Body of pancreas (tissue), 4 donors: ENCODE measurements around the gene ISYNA1. TPM values are rescaled to one million over a fixed set of nuclear protein-coding genes. Genes with fewer than 3 reads are reported as not detected.
A peak's percentile ranks its signal among the peaks of the same experiment; 100 is the strongest.

Source experiments
- ATAC-seq: fragments of 150-250 bp; one replicate; pipeline ENCODE4 v1.9.1; 2016
- DNase-seq, 4 donors: peaks; one replicate each; pipeline ENCODE4 v3.0.0-alpha.2; 2019
- H3K27ac ChIP-seq, 4 donors: fragments of 200-600 bp; sonication (generic); 1 replicate in 3 of 4; 2 replicates in 1 of 4; pipeline versions ENCODE4 v1.5.1 to v1.6.1; 2016 to 2019; ENCODE audit warnings: mild to moderate bottlenecking in 1 of 4, mixed read lengths in 1 of 4, moderate library complexity in 1 of 4
- H3K27me3 ChIP-seq, 2 donors: fragments of 200-600 bp; sonication (generic); one replicate each; pipeline ENCODE4 v1.6.0; 2016; ENCODE audit warnings: mild to moderate bottlenecking in 1 of 2
- H3K36me3 ChIP-seq, 2 donors: fragments of 200-600 bp; sonication (generic); replicated peaks in 1 of 2; 2 replicates each; pipeline ENCODE4 v1.5.1; 2016; ENCODE audit warnings: low read depth in 2 of 2; ENCODE audit not compliant: insufficient read depth in 1 of 2
- H3K4me1 ChIP-seq: fragments of 200-600 bp; sonication (generic); one replicate; pipeline ENCODE4 v1.6.0; 2016
- H3K4me3 ChIP-seq, 2 donors: fragments of 200-600 bp; sonication (generic); 1 replicate in 1 of 2; 2 replicates in 1 of 2; pipeline ENCODE4 v1.5.1; 2016 to 2019
- H3K9me3 ChIP-seq, 3 donors: fragments of 200-600 bp; sonication (generic); 1 replicate in 2 of 3; 2 replicates in 1 of 3; pipeline ENCODE4 v1.5.1; 2016
- POLR2A ChIP-seq, 3 donors: fragments of 450-650 bp; IDR thresholded peaks; one replicate each; pipeline ENCODE4 v1.6.1; 2016; ENCODE audit warnings: antibody characterized with exemption in 3 of 3, mild to moderate bottlenecking in 2 of 3
- WGBS, 2 donors: methylation state at CpG; one replicate each; pipeline ENCODE4 v1.1.5; 2017; 5-methylcytosine and 5-hydroxymethylcytosine counted together
- intact Hi-C: fragments of 100-400 bp; cut with DNase I; formaldehyde crosslinking; loops from one replicate; pipeline ENCODE4 v1.15.1; 2023
- total RNA-seq, 2 donors: library from RNA; depleted of rRNA; stranded (reverse); fragments of >200 nt; gene quantifications; one replicate each; pipeline ENCODE4 v1.1.0, GENCODE V29; 2016
- TF ChIP-seq, protein P1 (sequence below), 7 experiments: fragments of 450-650 bp in 4 of 7; fragments of 200-600 bp in 3 of 7; sonication (generic) in 3 of 7; IDR thresholded peaks; one replicate each; pipeline ENCODE4 v1.5.1; 2016 to 2019; ENCODE audit warnings: antibody characterized with exemption in 7 of 7

Gene ISYNA1
- total RNA-seq, 2 donors from 2014 or later, result 52.7 to 72.8 TPM

DNA sequence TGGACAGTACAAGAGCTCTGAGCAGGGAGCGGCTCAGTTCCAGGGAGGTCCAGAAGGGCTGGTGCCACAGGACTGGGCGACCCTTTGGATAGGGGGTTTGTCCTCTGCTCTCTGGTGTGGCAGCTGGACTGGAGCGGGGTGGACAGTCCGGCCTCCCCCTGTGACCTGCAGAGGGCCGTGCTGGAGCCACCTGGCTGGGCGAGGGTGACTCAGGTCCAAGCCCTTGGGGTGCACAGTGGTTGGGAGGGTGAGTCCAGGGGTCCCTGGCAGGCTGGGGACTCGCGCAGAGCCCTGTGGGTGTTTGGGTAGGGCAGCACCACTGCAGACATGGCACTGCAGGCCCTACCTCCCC, 11.5 kb downstream of the ISYNA1 start:
- Histone ChIP-seq H3K9me3 (no peaks in the 10 kb centered on the region), H3K4me1 (peaks cover 29% of the 10 kb centered on the region), H3K4me3 (no peak overlapping the region), H3K27me3 (no peaks in the 10 kb centered on the region), H3K36me3 (no peaks in the 10 kb centered on the region), H3K27ac (no peak overlapping the region)
- TF ChIP-seq, protein P1, sequence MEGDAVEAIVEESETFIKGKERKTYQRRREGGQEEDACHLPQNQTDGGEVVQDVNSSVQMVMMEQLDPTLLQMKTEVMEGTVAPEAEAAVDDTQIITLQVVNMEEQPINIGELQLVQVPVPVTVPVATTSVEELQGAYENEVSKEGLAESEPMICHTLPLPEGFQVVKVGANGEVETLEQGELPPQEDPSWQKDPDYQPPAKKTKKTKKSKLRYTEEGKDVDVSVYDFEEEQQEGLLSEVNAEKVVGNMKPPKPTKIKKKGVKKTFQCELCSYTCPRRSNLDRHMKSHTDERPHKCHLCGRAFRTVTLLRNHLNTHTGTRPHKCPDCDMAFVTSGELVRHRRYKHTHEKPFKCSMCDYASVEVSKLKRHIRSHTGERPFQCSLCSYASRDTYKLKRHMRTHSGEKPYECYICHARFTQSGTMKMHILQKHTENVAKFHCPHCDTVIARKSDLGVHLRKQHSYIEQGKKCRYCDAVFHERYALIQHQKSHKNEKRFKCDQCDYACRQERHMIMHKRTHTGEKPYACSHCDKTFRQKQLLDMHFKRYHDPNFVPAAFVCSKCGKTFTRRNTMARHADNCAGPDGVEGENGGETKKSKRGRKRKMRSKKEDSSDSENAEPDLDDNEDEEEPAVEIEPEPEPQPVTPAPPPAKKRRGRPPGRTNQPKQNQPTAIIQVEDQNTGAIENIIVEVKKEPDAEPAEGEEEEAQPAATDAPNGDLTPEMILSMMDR (IDR thresholded peaks at IDR 0.05), result no peak
- no peak for TF ChIP-seq POLR2A (IDR thresholded peaks at IDR 0.05)
- intact Hi-C loops, result no loop called here
- WGBS, 2 donors, result 85% methylated on average over 8 of the region's 8 CpGs; no CpG with 5 or more reads in 1 of the 2 donors
- DNase-seq, result no peak
- ATAC-seq, result no peak

- Histone ChIP-seq H3K27ac (peak overlapping the region in 1 of 4 donors; percentile 25), H3K9me3 (no peaks in the 10 kb centered on the region), H3K36me3 (no peaks in the 10 kb centered on the region), H3K4me3 (no peak overlapping the region), H3K4me1 (peaks cover 35% of the 10 kb centered on the region), H3K27me3 (no peaks in the 10 kb centered on the region)
- no peak for ATAC-seq
- intact Hi-C loops, result no loop called here
- WGBS, 2 donors, result 72 to 82% methylated on average over 17 to 18 of the region's 18 CpGs
- TF ChIP-seq POLR2A (IDR thresholded peaks at IDR 0.05), result no peak
- TF ChIP-seq, protein P1 (IDR thresholded peaks at IDR 0.05), result no peak
- no peak for DNase-seq
Observed at GRCh38 chr19:18425515-18426415, 12.2 kb downstream of the ISYNA1 start.

DNA sequence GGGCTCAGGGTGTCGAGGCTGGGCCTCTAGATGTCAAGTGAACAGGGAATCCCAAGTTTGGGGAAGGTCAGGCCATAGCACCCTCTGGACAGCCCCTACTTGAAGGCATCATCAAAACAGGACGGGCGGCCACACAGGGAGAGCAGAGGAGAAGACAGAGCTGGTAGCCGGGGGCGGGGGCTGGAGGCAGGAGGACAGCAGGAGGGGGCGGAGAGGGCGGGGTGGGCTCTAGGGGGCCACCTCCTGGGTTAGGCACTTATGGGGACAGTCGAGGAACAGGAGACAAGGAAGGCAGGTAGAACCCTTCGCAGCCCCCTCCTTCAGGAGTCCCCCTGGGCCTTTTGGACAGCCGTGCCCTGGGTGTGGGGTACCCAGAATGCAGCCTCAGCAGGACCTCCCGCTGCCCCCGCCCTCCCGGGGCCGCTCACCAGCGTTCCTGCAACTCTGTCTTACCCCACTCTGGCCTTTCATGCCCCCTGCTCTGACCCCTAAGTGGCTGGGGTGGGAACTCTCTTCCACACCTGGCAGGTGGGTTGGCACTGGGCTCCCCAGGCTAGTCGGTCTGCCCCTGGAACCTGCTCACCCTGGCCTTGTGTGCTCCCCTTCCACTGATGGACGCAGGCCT, 12.9 kb downstream of the ISYNA1 start:
- WGBS, 2 donors, result 78 to 85% methylated on average over 10 to 12 of the region's 17 CpGs
- intact Hi-C loops, result no loop called here
- Histone ChIP-seq H3K27me3 (no peaks in the 10 kb centered on the region), H3K36me3 (no peaks in the 10 kb centered on the region), H3K9me3 (no peaks in the 10 kb centered on the region), H3K4me3 (no peak overlapping the region), H3K27ac (no peak overlapping the region), H3K4me1 (peaks cover 43% of the 10 kb centered on the region)
- no peak for DNase-seq
- TF ChIP-seq POLR2A (IDR thresholded peaks at IDR 0.05), result no peak
- TF ChIP-seq, protein P1 (IDR thresholded peaks at IDR 0.05), result no peak
- no peak for ATAC-seq

DNA sequence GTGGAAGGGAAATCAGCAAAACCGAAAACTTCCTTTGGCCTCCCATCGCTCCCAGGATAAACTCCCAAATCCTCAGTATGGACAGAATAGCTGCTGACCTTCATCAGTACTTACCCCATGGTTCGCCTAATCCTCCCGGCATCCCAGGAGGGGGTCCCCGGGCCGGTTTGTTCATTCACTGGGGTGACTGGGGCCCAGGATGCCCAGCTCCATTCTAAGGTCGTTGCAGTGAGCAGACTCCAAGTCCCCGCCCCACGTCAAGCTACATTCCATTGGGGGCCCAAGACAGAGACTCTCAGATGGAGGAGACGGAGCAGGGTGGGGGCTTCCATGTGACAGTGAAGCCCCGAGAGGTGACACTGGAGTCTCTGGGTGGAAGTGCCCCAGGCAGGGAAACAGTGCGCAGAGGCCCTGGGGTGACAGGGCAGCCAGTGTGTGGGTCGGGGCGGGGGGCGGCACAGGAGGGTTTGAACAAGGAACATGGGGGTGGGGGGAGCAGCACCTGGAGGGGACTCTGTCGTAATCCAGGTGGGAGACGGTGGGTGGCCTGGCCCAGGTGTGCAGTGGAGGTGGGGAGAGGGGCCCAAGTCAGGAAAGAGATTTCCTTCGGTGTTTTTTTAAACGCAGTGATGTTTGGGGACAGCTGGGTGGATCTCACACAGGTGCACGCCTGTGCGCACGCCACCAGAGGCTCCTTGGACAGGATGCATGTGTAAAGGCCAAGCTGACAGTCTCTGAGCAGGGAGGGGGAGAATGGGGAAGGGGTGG, 13.6 kb downstream of the ISYNA1 start:
- H3K9me3 ChIP-seq, result no peaks in the 10 kb centered on the region
- H3K36me3 ChIP-seq, result no peaks in the 10 kb centered on the region
- 75 to 83% methylated on average over 18 to 22 of the region's 22 CpGs for WGBS, 2 donors
- intact Hi-C loops, result no loop called here
- peaks cover 38% of the 10 kb centered on the region for H3K4me1 ChIP-seq
- TF ChIP-seq, protein P1 (IDR thresholded peaks at IDR 0.05), result no peak
- TF ChIP-seq POLR2A (IDR thresholded peaks at IDR 0.05), result no peak
- DNase-seq (no peak), ATAC-seq (no peak)
- no peaks in the 10 kb centered on the region for H3K27me3 ChIP-seq
- H3K4me3 ChIP-seq, result no peak overlapping the region
- H3K27ac ChIP-seq, result no peak overlapping the region
